Right ventricle myocardium superior (tissue), 1 donor: ENCODE measurements around the gene PUS1. TPM values are rescaled to one million over a fixed set of nuclear protein-coding genes. Genes with fewer than 3 reads are reported as not detected.
A peak's percentile ranks its signal among the peaks of the same experiment; 100 is the strongest.
"Not testable (repeated sequence)": the region's sequence is repeated elsewhere in the genome, so short reads cannot be mapped to it uniquely, and the experiment has no call there.

Experiments used
- ATAC-seq: fragments of 200-7000 bp; cut with Tn5 transposase; one replicate; pipeline ENCODE4 v1.9.1; 2020; ENCODE audit warnings: mild to moderate bottlenecking; ENCODE audit not compliant: poor library complexity
- DNase-seq: peaks from one replicate; pipeline ENCODE4 v3.0.0-alpha.2; 2020
- intact Hi-C: fragments of 100-400 bp; cut with DNase I; formaldehyde crosslinking; loops from one replicate; pipeline ENCODE4 v1.11.2; 2022
- total RNA-seq: library from RNA; stranded (reverse); fragmentation: NEBNext Ultra II Directional; extraction: Animal tissue kit (Norgen Biotek cat#: 25700); gene quantifications from one replicate; pipeline ENCODE4 v1.2.1, GENCODE V29; 2021
- donor health status: DM: no; HTN: yes; CAD: no; lungs with severe emphysema.

PUS1 gene
- total RNA-seq, 1 donor from 2014 or later = 5.8 TPM

DNA sequence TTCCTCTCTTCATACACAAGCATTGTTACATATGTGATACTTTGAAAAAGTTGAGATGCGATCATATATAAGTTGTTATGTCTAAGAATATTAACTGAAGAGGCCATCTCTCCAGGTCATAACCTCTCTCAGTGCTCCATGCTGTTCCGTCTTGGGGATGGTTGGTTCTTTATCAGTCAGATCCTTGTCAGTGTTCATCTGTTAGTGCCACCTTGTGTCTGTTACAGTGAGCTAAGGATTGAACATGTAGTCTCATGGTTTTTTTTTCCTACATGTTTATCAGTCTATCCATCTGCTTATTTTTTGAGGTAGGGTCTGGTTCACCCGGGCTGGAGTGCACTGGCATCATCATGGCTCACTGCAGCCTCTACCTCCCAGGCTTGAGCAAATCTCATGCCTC is 51.2 kb downstream of the PUS1 start:
- ATAC-seq (no peak), DNase-seq (no peak)
- intact Hi-C loops = no loop called here

DNA sequence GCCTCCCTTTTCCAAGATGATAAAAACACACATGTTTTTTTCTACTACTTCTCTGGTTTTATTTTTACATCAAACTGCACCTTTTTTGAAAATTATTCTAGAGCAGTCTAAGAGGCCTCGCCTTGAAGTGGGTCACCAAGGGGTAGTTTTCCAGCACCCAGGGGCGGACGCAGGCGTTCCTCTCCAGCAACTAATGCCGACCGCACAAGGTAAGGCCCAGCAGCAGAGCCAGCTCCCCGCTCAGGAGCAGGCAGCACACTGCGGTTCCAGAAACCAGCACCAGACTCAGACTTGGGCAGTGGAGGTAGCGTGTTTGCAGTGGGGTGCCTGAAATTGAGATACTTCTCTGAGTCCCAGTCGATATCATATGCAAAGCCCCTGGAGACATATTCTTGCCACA is 52.3 kb downstream of the PUS1 start:
- ATAC-seq (no peak), DNase-seq (no peak)
- intact Hi-C loops = no loop called here

DNA sequence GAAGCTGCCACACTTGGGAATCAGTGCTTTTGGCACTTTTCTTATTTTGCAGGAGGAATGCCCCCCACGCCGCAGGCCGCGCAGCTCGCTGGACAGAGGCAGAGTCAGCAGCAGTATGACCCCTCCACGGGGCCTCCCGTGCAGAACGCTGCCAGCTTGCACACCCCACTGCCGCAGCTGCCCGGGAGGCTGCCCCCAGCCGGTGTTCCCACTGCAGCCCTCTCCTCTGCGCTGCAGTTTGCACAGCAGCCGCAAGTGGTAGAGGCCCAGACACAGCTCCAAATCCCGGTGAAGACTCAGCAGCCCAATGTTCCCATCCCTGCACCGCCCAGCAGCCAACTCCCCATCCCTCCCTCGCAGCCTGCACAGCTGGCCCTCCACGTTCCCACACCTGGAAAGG is 53.0 kb downstream of the PUS1 start:
- intact Hi-C loops = no loop called here
- DNase-seq = no peak
- no peak for ATAC-seq

DNA sequence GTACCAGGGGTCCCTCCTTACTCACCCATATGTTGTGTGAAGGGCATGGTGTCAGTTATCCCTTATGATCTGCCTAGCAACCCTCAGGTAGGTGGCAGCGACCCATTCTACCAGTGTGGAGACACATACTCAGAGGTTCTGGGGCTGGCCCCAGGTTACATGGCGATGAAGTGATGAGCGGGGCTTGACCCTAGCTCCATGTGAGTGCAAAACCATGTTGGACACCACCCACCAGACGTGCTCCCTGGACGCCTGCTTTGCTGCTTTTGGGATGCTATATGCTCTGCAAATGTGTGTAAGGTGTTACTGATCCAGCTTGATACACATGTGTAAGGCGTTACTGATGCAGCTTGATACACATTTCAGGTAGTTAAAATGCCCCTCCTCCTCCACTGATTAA is 54.0 kb downstream of the PUS1 start:
- DNase-seq (no peak), ATAC-seq (no peak)
- intact Hi-C loops = no loop called here

DNA sequence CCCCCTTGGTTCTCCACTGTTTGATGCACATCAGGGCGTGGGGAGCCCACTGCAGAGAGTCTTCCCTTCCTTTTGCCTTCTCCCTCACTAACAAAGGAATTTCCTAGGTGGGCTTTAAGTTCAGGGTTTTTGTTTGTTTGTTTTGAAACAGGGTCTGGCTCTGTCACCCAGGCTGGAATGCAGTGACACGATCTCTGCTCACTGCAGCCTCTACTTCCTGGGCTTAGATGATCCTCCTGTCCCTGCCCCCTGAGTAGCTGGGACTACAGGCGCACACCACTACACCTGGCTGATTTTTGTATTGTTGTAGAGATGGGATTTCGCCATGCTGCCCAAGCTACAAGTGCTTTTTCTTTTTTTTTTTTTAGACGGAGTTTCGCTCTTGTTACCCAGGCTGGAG is 54.5 kb downstream of the PUS1 start:
- no peak for ATAC-seq
- DNase-seq = no peak
- intact Hi-C loops = no loop called here

DNA sequence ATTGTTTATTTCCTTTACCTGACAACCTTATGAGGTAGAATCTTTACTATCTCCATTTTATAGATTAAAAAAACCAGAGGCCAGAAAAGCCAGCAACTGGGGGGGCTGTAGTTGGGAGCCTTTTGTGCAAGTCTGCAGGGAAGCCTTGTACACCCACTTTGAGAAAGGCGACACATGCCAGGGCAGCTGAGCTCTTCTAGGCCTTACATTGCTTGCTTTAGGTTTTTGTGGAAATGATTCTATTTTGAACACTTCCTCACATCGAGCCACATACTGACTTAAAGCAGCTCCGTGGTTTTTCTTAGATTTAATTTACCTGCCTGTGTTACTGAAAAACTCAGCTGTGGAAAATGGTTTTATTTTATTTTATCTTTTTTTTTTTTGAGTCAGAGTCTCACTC is 55.3 kb downstream of the PUS1 start:
- ATAC-seq (no peak), DNase-seq (no peak)
- intact Hi-C loops = no loop called here

DNA sequence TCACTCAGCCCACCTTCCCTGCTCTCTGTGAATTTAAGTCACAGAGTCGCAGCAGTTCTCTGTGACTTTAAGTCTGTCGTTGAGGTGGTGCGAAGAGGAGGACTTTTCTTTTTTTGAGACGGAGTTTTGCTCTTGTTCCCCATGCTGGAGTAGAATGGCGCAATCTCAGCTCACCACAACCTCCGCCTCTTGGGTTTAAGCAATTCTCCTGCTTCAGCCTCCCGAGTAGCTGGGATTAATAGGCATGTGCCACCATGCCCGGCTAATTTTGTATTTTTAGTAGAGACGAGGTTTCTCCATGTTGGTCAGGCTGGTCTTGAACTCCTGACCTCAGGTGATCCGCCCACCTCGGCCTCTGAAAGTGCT is 56.4 kb downstream of the PUS1 start:
- intact Hi-C loops, DNase-seq: not testable (repeated sequence)
- ATAC-seq = peak; percentile 25

DNA sequence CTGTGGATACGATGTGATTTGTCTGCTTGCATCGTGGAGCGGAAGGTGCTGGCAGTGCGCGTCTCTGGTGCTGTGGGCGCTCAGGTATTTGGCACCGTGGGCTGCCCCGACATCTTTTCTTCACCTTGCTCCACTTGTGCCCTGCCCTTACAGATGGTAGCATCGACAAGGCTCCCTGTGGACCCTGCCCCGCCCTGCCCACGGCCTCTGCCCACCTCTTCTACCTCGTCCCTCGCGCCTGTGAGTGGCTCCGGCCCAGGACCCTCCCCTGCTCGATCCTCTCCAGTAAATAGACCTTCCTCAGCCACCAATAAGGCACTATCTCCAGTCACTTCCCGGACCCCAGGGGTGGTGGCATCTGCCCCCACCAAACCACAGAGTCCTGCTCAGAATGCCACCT is 57.3 kb downstream of the PUS1 start:
- no peak for DNase-seq
- no peak for ATAC-seq
- intact Hi-C loops = no loop called here

DNA sequence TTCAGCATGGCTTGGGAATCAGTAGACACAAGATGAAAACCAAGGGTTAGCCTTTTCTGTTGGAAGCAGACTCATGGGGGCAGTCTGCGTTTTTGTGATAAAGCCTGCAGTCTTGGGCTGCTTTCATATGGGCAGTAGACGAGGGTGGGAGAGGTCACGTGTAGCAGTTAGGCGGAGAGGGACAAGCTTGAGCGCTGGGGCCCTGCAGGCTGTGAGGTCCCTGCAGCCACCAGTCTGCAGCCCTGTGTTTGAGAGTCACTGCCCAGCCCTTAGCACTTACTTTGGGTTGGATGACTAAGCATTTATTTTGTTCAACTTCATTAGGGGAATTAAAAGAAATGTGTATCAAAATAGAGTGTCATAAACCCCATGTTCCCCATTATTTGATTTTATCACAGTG is 57.8 kb downstream of the PUS1 start:
- intact Hi-C loops = no loop called here
- ATAC-seq (no peak), DNase-seq (no peak)

DNA sequence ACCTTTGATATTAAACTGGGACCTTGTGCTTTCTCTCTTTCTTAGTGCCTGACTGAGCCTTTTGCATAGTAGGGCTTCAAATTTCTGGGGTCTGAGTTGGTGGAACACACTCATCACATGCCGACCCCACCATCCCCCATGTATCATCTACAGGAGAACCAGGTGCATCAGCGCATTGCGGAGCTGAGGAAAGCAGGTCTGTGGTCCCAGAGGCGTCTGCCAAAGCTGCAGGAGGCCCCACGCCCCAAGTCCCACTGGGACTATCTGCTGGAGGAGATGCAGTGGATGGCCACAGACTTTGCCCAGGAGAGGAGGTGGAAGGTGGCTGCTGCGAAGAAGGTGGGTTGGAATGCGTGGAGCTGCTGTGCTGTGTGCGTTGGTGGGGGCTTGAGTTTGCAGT is 58.5 kb downstream of the PUS1 start:
- intact Hi-C loops = no loop called here
- DNase-seq (no peak), ATAC-seq (no peak)

DNA sequence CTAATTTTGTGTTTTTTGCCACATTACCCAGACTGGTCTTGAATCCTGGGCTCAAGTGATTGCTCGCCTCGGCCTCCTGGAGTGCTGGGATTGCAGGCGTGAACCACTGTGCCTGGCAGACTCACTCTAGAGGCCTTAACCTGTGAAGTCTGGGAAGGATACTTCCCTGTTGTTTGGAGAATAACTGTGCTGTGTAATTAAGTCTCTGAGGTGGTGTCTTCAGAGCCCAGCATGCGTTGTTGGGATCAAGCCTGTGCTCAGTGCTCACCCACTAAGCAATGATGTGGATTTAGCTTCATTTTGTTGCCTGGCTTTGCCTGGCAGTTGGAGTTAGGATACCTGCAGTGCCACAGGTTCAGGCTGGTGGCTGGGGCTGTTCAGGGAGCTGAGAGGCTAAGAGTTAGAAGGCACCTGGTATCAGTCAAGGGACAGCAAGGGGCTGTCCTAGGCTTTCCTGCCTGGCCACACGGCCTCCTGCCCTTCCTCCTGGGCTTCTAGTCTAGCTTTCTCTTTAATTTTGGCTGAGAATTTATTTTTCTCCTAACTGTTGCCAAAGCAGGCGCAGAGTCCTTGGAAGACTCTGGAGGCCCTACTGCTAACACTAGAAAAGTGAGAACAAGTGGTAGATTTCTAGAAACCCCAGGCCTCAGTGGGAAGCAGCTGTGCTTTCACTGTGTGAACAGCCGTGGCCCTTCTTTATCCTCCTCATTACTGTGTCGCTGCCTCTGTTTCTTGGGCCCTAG is 59.1 kb downstream of the PUS1 start:
- intact Hi-C loops = no loop called here
- DNase-seq = no peak
- ATAC-seq = peak; percentile 52

DNA sequence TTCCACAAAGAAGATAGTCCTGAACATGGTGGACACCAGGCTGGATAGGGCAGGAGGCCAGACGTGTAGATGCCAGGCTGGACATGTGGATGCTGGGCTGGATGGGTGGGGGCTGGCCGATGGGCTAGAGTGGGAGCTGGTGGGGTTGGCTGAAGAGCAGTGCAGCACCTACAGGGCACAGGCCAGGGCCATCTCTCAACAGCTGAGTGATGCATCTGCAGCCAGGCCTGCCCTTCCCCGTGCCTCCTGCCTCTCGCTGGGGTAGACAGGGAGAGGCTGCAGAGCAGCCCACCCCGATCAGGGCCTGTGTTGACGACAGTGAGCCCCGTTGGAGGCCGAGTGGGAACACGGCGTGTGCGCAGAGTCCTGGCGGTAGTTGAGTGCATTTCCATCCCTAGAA is 59.9 kb downstream of the PUS1 start:
- no peak for DNase-seq
- intact Hi-C loops = no loop called here
- no peak for ATAC-seq

DNA sequence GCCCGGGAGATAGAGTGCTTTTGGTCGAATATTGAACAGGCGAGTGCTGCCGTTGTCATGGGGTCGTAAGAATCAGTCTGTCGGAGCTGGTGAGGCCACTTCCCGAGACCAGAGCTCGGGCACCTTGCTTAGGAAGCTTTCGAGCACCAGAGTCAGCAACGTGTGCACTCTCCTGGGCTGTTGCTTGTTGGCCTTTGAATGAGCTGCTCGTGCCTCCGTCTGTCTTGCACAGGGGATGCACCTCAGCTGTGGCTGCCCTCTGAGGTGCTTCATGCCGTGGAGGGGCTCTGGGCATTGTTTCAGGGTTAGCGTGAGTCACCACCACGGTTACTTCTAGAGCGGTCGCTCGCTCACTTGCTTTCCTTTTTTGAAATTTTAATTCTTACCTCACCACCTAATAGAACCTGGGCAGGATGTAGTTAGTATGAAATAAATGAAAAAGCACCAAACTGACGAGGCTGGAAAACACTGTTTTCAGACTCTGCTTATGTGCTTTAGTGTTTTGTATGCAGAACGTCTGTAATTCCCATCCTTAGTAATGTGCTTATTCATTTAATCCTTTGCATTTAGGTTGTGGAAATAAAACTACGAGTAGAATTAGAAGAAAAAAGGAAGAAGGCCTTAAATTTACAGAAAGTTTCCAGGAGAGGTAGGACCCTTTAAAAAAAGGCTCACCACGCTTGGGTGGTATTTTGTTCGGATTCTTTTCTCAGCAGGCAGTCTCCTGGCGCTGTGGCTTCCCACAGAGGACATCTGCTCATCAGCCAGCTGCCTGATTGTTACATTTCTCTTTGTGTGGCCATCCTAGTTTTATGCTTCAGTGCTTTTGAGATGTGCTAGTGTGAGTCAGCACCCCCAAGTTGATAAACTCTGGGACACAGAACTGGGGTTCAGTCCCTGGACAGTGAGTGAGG is 61.2 kb downstream of the PUS1 start:
- intact Hi-C loops = no loop called here
- no peak for ATAC-seq

DNA sequence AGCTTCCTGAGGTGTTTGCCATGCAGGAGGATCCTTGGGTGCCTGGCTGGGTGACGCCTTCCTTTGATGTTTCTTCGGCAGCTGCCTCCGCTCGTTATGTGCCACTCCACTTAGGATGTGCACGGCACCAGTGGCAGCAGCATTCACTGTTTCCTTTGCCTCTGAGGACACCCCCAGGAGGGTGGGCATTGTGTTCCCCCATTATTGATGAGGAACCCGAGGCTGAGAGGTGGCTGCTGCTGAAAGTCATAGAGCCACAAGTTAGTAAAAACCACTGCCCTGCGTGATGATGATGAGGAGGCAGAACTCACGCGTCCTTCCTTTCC is 61.9 kb downstream of the PUS1 start:
- intact Hi-C loops = no loop called here
- DNase-seq (no peak), ATAC-seq (no peak)

More for the DNA sequence above, 61.2 kb downstream of the PUS1 start:
- DNase-seq = no peak

DNA sequence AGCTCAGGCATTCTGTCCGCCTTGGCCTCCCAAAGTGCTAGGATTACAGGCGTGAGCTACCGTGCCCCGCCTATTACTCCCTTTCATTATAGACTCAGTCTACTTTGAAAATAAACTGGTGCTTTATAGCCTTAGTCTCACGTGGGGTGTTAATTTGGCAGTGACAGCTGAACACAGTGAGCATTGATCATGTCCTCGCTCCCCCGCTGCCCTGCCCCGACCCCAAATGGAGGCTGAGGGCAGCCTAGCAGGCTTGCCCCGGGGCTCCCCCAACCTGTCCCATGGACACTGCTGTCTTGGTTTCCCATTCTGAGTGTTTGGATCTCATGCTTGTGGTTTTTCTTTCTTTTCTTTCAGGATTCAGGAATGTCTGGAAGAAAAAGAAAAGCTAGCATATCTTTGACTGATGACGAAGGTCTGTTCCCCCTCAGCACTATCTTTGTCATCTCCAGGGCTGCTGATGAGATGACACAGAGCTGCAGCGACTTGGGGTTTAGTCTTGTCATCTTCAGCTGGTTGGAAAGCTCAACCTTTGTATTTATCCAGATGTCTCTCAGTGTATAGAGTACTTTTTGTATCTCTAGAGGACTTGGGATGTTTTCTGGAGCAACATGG is 62.8 kb downstream of the PUS1 start:
- no peak for DNase-seq
- ATAC-seq = no peak
- intact Hi-C loops = no loop called here

DNA sequence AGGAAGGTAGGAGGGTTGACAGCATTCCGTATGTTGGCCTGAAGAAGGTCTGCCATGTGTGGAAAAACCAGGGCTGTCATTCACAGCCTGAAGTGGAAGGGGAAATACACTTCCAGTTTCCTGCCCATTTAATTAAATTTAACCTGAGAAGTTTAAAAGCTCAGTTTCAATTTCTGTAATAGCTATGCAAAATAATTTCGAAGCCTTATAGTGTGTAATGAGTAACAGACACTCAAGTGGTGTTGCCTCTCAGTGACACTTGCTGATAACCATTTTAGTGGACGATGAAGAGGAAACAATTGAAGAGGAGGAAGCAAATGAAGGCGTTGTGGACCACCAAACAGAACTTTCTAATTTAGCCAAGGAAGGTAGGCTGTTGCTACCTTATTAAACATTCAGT is 65.5 kb downstream of the PUS1 start:
- DNase-seq (no peak), ATAC-seq (no peak)
- intact Hi-C loops = no loop called here
